Activated CD4-positive, alpha-beta T cell treated with anti-CD3 and anti-CD28 coated beads, Interleukin-2, Interleukin-4, amounts not matched to agents 100 ng/mL and 50 ng/mL, durations not matched to agents 16 hours and 8 hours (primary cell): ENCODE measurements around the gene RNU6-9.

ENCODE experiments used
- DNase-seq: peaks from one replicate; pipeline ENCODE4 v3.0.0-alpha.2; 2020; ENCODE audit warnings: low spot score

RNU6-9 gene

GRCh38 chr19:899336-900042 is 6.2 kb downstream of the RNU6-9 start:
- no peak for DNase-seq

GRCh38 chr19:900043-900301 is 6.7 kb downstream of the RNU6-9 start:
- no peak for DNase-seq

GRCh38 chr19:900302-901111 is 7.2 kb downstream of the RNU6-9 start:
- no peak for DNase-seq

GRCh38 chr19:901216-902092 is 8.2 kb downstream of the RNU6-9 start:
- no peak for DNase-seq

GRCh38 chr19:902093-902370 is 8.7 kb downstream of the RNU6-9 start:
- DNase-seq: no peak

- DNase-seq: no peak
These were observed 9.4 kb downstream of the RNU6-9 start for GRCh38 chr19:902446-903226.

GRCh38 chr19:903266-903797 is 10.0 kb downstream of the RNU6-9 start:
- no peak for DNase-seq

GRCh38 chr19:904545-904944 is 11.3 kb downstream of the RNU6-9 start:
- no peak for DNase-seq

- no peak for DNase-seq
These were observed 13.2 kb downstream of the RNU6-9 start for GRCh38 chr19:906480-906879.

- DNase-seq: no peak
These were observed 14.0 kb downstream of the RNU6-9 start for GRCh38 chr19:907183-907853.

- DNase-seq: no peak
These were observed 18.1 kb downstream of the RNU6-9 start for GRCh38 chr19:911197-912033.

- DNase-seq: no peak
These were observed 19.1 kb downstream of the RNU6-9 start for GRCh38 chr19:912181-913079.

- peak; percentile 77 for DNase-seq
These were observed 19.9 kb downstream of the RNU6-9 start, which contains the start of gene R3HDM4 for GRCh38 chr19:913080-913748. TSS of gene R3HDM4 (minus strand) at chr19:913219. CDS start at chr19:913157, 62 bp downstream.

GRCh38 chr19:916645-917322 is 23.5 kb downstream of the RNU6-9 start:
- no peak for DNase-seq

- DNase-seq: no peak
These were observed 24.3 kb downstream of the RNU6-9 start, which contains the start of gene KISS1R for GRCh38 chr19:917323-918151. TSS of gene KISS1R (plus strand) at chr19:917333. CDS start at chr19:917503, 170 bp downstream.

- DNase-seq: no peak
These were observed 24.8 kb downstream of the RNU6-9 start for GRCh38 chr19:918152-918437.

GRCh38 chr19:918481-919198 is 25.4 kb downstream of the RNU6-9 start:
- DNase-seq: peak; percentile 44
